ENCODE measurements around the gene C12orf50. TPM values are rescaled to one million over a fixed set of nuclear protein-coding genes. Genes with fewer than 3 reads are reported as not detected.

Gene C12orf50
- total and polyA plus RNA-seq, 2 of the 8 experiments (the other 6 are each of a cell fraction or from before 2014, with no cell fraction given): not detected

GRCh38 chr12:87982208-87982607 is 47.0 kb downstream of the C12orf50 start (continued):
- TF ChIP-seq CHD7 (IDR thresholded peaks at IDR 0.05; ENCODE audit: insufficient replicate concordance, low read length): no peak
- TF ChIP-seq JUND (IDR thresholded peaks at IDR 0.05; ENCODE audit: low read length): no peak
- TF ChIP-seq SP2 (IDR thresholded peaks at IDR 0.05; ENCODE audit: low read length): no peak
- TF ChIP-seq BRCA1 (IDR thresholded peaks at IDR 0.05; ENCODE audit: low read depth, low read length): no peak
- TF ChIP-seq E2F6 (IDR thresholded peaks at IDR 0.05): no peak
- TF ChIP-seq HDAC2 (IDR thresholded peaks at IDR 0.05; ENCODE audit: borderline replicate concordance in 1 of 2, low read depth in 2 of 2, low read length in 2 of 2): no peak
- TF ChIP-seq ASH2L (IDR thresholded peaks at IDR 0.05; ENCODE audit: low read length): no peak
- TF ChIP-seq MAFK (IDR thresholded peaks at IDR 0.05; ENCODE audit: low read depth, low read length): no peak
- no peak for TF ChIP-seq CHD1 (IDR thresholded peaks at IDR 0.05; ENCODE audit: low read depth, low read length)

All from H1 (cell line).